GM12801 (cell line): ENCODE data around the gene TNNT3.

Experiments
- CTCF ChIP-seq: IDR thresholded peaks from one replicate; pipeline ENCODE4 v1.5.1; 2011; ENCODE audit warnings: control low read depth; ENCODE audit not compliant: insufficient read length; ENCODE audit errors: extremely low read depth

TNNT3 gene

DNA sequence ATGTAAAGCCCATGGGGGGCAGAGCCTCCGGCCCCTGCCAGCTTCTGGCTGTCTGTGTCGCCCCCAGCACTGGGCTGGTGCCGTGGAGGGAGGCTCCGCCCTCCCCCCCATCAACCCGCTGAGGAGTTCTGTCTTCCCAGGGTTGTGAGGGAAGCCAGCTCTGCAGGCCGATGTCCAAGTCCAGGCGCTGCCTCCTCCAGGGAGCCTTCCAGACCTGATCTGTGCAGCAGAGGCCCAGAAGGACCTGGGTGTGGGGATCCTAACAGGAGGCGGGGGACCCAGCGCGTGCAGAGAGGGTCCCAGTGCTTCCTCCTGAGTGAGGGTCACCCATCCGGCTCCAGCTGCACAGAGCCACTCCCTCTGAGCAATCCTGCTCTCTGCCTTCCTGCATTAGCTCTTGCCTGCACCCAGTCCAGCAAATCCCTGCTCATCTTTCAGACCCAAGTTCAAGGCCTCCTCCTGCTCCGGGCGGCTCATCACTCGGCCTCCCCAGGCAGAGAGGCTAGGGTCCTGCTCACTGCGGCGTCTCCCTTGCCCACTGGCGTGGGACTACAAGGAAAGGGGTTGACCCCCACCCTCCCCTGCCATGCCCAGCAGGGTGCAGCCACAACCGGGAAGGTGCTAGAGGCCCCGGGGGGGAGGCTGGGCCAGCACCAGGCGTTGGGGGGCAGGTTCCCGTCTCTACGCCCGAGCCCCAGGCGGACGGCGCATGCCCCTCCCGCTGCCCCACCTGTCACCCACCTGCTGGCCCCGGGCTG is 44.2 kb upstream of the TNNT3 start:
- TF ChIP-seq CTCF, result no peak

GRCh38 chr11:1876361-1877063 is 43.0 kb upstream of the TNNT3 start:
- TF ChIP-seq CTCF, result no peak

DNA sequence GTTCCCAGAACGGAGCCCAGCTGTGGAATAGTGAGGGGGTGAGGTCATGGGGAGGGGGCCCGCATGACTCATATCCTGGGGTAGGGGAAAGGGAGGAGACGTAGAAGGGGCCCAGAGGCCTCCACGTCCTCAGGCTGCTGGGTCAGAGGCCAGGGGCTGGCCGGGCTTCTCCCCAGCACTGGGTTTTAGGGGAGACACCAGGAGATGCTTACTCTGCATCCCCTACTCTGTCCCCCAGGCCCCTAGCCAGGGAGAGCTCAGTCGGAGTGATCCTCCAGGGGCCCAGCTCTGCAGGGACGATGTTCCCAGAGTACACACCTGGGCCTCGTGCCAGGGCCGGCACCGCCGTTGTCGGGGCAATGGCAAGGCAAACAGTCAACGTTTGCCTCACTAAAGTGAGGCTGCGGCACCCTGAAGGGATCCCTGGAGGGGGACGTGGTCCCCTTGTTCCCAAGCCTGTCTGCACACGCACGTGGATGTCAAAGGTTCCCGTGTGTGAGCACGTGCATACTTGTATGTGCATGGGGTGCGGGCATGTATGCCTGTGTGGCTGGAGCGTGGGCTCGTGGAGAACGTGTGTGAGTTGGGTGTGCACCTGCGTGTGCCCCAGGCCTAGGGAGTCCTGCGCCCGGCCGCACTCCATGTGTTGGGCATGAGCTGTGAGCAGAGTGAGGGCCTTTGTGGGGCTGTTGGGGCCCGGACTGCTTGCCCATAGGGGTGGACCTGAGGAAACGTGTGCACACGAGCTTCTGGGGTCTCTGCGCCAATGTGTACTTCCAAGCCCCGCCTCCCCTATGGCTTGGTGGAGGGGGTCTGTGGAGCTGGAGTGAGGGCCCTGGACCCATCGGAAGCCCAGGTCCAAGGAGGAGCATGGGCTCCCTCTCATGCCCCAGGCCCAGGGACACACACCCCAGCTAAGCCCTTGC is 42.0 kb upstream of the TNNT3 start:
- no peak for TF ChIP-seq CTCF

DNA sequence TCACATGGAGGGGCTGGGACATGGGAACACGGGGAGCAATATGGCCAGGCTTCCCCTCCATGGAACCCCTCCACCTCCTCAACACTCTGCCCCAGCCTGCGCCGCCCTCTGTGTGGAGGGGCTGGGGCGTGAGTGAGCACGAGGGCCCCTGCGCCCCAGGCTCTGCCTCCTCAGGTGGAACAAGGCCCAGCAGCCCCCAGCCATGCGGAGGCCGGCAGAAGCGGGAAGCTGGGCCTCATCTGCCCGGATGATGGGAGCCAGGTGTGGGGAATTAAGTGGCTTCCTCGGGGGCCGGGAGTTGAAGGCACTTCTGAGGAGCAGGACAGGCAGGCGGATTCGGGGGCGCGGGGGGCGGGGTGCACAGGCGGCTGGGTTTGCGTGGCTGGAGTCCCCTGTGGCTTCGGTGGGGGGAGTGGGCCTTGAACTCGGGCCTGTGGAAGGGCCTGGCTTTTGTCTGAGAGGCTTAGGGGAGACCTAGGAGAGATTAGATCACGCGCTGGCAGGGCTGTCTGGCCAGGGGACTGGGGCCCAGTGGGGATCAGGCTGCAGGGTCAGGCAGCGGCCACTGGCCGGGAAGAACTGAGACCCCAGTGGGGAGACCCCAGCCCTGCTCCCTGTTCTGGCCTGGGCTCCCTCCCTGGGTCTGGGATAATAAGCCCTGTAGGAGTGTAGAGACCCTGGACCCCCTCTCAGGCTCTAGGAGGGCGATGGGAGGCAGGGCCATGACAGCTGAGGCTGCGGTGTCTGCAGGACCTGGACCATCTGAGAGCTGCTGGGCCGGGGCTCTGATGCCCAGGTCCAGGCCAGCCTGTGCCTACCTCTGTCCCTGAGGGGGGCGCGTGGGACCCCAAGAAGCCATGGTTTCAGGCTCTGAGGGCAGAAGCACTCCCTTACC is 41.1 kb upstream of the TNNT3 start:
- TF ChIP-seq CTCF, result no peak

- TF ChIP-seq CTCF, result no peak
Observed at GRCh38 chr11:1879342-1879940, 40.1 kb upstream of the TNNT3 start.

DNA sequence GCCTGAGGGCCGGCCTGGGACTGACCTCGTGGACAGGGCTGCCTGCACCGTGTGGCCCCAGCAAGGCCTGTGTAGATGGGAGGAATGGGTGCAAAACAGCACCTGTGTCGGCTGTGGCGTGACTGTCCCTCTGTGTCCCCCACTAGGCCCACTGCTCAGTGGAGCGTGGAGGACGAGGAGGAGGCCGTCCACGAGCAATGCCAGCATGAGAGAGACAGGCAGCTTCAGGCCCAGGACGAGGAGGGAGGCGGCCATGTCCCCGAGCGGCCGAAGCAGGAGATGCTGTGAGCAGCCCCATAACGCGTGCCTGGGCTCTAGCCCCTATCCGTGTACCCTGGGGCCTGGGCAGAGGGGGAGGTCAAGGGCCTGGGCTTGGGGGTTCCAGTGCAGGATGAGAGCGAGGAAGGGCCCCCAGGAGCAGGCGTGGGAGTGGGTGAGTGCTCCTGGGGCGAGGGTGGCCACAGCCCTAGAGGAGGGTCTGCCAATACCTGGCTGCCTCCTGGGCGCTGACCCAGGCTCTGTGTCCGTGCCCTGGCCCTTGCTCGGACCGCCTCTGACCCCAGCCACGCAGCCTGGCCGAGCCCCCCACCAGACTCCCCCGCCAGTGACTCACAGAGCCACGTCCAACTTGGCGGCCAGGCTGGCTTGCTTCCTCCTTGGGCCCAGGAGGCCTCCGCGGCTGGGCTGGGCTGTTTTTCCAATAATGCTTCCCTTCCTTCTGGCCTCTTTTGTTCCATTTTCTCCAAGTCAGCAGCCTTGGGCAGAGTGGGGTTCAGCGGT is 39.4 kb upstream of the TNNT3 start:
- no peak for TF ChIP-seq CTCF
